ENCODE measurements around the gene POLE. TPM values are rescaled to one million over a fixed set of nuclear protein-coding genes. Genes with fewer than 3 reads are reported as not detected.

Gene POLE
- total RNA-seq, 2 donors from 2014 or later: 125 to 154 TPM

DNA sequence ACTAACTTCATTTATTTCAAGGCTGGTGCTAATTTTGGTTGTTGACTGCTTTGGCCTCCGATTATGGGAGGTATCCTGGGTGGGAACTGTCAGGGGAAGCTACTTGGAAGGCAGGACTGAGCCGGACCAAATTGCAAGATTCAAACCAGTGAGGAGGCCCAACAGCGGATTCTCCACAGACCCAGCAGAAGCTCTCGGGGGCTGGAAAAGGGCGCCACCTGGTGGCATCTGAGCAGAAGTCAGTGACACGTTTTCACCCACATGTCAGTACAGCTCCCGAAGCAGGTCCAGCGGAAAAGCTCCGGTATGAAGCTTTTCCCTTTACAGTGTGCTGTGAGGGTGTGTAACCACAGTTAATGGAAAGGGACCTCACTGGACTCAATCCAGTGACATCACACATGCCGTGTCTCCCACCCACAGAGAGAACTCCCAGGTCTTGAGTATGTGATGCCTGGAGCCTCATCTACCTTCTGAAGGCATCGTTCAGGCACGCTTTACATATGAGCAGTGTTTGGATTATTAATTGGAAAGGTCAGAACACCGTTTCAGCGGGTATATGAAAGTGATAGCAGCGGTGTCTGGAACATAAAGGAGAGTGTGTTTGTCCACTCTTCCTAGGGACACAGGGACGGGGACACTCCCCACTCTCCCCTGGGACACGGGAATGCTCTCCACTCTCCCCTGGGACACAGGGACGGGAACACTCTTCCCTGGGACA, 72.1 kb downstream of the POLE start:
- no peak overlapping the region for H3K4me3 Mint-ChIP-seq
- H3K4me1 Mint-ChIP-seq: peaks cover 16% of the 10 kb centered on the region
- peak; percentile 84 for ATAC-seq (replicated peaks)
- H3K27me3 Mint-ChIP-seq: peaks cover 26% of the 10 kb centered on the region
- H3K27ac Mint-ChIP-seq: no peak overlapping the region
- no peaks in the 10 kb centered on the region for H3K9me3 Mint-ChIP-seq
- H3K36me3 Mint-ChIP-seq (ENCODE audit: low read depth): peaks cover 9% of the 10 kb centered on the region

DNA sequence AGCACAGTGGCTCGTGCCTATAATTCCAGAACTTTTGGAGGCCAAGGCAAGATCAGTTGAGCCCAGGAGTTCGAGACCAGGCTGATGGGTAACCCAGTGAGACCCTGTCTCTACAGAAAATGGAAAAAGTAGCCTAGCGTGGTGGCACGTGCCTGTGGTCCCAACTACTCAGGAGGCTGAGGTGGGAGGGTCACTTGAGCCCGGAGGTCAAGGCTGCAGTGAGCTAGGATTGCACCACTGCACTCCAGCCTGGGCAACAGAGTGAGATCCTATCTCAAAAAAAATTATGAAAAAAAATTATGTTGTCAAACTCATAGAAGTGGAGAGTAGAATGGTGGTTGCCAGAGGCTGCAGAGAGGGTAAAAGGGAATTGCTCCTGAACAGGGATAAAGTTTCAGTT, 73.1 kb downstream of the POLE start:
- Mint-ChIP-seq H3K4me3 (no peak overlapping the region), H3K4me1 (peaks cover 16% of the 10 kb centered on the region), H3K9me3 (no peaks in the 10 kb centered on the region), H3K36me3 (ENCODE audit: low read depth) (peaks cover 9% of the 10 kb centered on the region), H3K27ac (no peak overlapping the region), H3K27me3 (peaks cover 30% of the 10 kb centered on the region)
- ATAC-seq (replicated peaks): no peak

DNA sequence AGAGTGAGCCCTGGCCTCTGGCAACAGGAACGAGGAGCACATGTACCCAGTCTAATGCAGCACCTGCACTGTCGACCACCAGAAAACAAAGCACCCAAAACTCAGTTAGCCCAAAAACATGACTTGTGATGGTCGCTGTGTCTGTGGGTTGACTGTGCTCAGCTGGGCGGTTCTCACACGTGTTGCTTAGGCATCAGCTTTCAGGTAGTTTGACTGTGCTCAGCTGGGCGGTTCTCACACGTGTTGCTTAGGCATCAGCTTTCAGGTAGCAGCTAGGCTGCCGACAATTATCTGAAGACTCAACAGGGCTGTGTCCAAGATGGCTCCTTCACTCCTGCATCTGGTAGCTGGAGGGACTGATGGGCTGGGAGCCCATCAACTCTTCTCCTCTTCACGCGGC, 75.5 kb downstream of the POLE start:
- Mint-ChIP-seq H3K4me3 (no peak overlapping the region), H3K4me1 (peaks cover 10% of the 10 kb centered on the region), H3K27me3 (peaks cover 36% of the 10 kb centered on the region), H3K36me3 (ENCODE audit: low read depth) (no peaks in the 10 kb centered on the region), H3K9me3 (no peaks in the 10 kb centered on the region), H3K27ac (no peak overlapping the region)
- no peak for ATAC-seq (replicated peaks)

DNA sequence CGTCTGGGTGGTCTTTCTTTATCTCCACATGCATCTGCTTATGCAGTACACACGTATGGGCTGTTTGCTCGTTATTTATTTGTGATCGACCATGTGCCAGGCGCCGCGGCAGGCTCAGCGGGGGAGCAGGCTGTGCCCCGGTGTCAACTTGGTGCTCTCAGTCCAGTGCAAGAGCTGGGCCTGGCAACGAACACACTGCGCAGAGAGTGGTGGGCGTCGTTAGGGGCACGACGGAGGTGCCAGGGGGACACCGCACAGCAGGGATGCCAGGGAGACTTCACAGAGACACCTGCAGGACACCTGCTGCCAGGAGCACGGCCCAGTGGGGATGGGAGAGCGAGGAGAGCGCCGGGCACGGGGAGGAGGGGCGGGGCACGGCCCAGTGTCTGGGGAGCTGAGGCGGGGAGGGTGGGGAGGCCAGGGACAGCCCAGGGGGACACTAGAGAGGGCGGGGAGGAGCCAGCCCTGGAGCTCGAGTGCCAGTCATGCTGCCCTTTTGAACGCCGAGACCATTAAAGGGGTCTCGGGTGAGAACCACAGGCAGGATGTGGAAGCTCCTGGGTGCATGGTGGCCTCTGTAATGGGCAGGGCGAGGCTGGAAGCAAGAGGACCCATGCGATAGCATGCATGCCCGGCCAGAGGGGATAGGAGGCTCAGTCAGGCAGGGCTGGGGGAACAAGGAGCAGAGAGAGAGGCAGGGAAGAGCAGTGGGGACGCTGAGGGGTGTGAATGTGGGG, 76.1 kb downstream of the POLE start:
- Mint-ChIP-seq H3K27me3 (peaks cover 39% of the 10 kb centered on the region), H3K9me3 (no peaks in the 10 kb centered on the region), H3K27ac (no peak overlapping the region), H3K36me3 (ENCODE audit: low read depth) (no peaks in the 10 kb centered on the region), H3K4me1 (peaks cover 10% of the 10 kb centered on the region), H3K4me3 (peak overlapping the region; percentile 42)
- ATAC-seq (replicated peaks): no peak

DNA sequence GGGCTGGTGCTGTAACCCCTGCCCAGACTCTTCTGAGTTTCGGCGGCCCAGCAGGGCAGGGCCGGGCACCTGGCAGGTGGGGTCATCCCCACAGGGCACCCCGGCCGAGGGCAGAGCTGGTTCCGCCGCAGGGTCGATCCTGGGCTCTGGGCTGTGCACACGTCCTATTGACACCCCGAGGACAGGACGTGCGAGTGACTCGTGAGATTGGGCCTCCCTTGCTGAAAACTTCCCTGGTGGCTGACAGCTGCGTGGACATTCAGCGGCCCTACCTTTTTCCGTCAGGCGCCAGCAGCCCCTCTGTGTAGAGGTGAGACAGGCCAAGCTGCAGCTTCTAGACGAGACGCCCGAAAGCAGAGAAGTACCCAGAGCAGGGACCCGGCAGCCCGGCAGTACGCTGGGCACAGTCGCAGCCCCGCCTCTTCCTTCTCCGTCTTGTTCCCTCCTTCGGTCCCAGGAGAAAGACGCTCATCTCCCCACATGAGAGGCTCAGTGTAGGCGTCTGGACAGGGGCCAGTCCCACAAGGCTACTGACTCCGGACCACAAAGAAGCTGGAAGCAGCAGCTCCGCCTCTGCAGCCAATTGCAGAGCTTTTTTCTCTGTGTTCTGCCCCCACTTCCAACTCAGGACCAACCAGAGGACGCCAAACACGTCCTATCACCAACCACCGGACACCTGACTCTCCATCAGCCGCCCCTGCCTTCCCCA, 76.9 kb downstream of the POLE start, which contains the start of gene LRCOL1:
TSS of gene LRCOL1 (minus strand) at position 532 of the 709 bp plus-strand sequence. CDS start 4,331 bp downstream, outside the sequence.
- Mint-ChIP-seq H3K36me3 (ENCODE audit: low read depth) (no peaks in the 10 kb centered on the region), H3K4me3 (peak within 1 kb of the TSS; percentile 42), H3K4me1 (peaks cover 10% of the 10 kb centered on the region), H3K9me3 (no peaks in the 10 kb centered on the region), H3K27ac (no peak within 1 kb of the TSS), H3K27me3 (peaks cover 35% of the 10 kb centered on the region)
- peak; percentile 13 for ATAC-seq (replicated peaks)

DNA sequence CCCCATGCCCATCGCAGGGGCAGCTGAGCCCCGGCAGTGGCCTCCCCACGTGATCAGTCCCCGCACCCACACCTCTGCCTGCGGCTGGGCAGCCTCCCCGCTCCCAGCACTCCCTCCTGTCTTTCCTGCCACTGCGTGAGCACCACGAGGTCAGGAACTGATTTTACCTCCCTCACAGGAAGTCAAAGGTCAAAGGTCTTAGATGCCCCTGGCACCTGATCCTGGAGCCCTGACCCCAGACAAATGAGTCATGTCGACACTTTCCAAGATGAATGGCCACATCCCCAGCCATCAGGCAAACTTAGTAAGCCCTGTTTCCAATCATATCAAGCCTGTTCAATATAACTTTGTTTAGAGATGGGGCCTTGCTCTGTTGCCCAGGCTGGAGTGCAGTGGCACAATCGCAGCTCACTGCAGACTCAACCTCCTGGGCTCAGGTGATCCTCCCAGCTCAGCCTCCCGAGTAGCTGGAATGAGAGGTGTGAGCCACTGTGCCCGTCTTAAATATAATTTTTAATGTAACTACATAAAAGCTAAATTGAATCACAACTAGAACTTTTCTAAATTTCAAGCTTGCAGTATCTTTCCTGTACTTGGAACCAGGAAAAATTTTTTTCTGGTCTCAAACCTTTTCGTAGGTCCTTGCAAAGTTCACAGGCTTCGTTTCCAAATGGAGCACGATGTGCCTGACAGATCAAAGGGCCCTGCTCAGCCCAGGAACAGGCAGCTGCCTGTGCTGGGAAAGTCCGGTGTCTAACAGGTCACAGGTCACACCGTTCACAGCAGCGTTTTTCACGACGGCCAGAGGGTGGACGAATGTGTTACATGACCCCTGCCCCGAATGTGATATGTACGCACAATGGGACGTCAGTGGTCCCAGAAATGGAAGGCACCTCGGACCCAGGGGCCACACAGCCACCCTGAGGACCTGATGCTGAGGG, 78.6 kb downstream of the POLE start:
- no peaks in the 10 kb centered on the region for H3K9me3 Mint-ChIP-seq

DNA sequence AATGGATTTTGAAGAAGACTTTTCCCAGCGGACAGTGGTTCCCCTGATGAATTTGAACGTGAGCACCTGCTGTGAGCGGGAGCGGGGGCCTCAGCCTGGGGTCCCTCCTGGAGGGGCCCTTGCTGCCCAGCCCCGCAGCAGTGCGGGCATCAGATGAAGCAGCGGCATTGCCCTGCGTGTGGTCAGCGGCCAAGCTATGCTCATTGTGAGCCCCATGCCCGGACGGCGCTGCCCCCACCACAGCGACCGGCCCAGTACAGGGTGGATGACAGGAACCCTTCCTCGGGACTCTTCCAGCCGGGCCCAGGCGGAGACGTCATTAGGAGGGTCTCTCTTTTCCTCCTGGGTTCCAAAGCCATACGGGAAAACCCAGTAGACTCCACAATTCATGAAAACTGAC, 80.2 kb downstream of the POLE start:
- no peaks in the 10 kb centered on the region for H3K36me3 Mint-ChIP-seq (ENCODE audit: low read depth)
- no peaks in the 10 kb centered on the region for H3K9me3 Mint-ChIP-seq
- no peak overlapping the region for H3K4me3 Mint-ChIP-seq
- peaks cover 6% of the 10 kb centered on the region for H3K4me1 Mint-ChIP-seq
- peaks cover 43% of the 10 kb centered on the region for H3K27me3 Mint-ChIP-seq
- ATAC-seq (replicated peaks): no peak
- H3K27ac Mint-ChIP-seq: no peak overlapping the region

More for the DNA sequence above, 78.6 kb downstream of the POLE start:
- peaks cover 6% of the 10 kb centered on the region for H3K4me1 Mint-ChIP-seq
- H3K27ac Mint-ChIP-seq: no peak overlapping the region
- no peak overlapping the region for H3K4me3 Mint-ChIP-seq
- peaks cover 35% of the 10 kb centered on the region for H3K27me3 Mint-ChIP-seq
- no peak for ATAC-seq (replicated peaks)
- H3K36me3 Mint-ChIP-seq (ENCODE audit: low read depth): no peaks in the 10 kb centered on the region

DNA sequence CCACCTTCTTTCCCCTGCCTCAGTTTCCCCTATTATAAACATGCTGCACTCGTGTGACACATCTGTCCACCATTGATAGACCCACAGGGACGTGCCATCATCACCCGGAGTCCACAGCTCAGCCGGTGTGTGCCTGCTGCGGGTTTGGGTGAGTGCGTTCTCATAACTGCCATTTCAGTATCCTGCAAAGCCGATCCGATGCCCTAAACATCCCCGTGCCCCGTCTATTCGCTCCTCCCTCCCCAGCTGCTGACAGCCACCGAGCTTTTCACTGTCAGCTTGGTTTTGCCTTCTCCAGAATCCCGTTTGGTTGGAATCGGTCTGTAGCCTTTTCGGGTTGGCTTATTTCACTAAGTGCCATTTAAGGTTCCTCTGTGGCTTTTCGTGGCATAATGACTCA, 80.7 kb downstream of the POLE start:
- Mint-ChIP-seq H3K27me3 (peaks cover 45% of the 10 kb centered on the region), H3K4me1 (peaks cover 6% of the 10 kb centered on the region), H3K9me3 (no peaks in the 10 kb centered on the region), H3K27ac (no peak overlapping the region), H3K36me3 (ENCODE audit: low read depth) (no peaks in the 10 kb centered on the region), H3K4me3 (no peak overlapping the region)
- ATAC-seq (replicated peaks): no peak

DNA sequence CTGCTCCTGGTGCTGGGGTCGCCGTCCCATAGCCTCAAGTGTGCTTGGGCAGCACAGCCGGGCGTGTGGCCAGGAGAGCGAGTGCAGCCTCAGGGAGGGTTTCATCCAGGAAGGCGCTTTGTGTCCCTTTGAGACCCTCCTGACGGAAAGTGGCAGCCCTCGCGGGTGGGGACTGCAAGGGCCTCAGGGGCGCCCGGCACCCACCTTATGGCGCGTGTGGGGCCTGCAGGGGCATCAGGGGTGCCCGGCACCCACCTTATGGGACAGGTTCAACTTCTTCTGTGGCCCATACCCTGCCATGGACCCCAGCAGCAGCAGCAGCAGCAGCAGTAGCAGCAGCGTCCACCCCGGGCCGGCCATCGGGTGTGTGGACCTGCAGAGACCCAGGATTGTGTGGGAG, 81.2 kb downstream of the POLE start:
- no peak overlapping the region for H3K4me3 Mint-ChIP-seq
- peaks cover 6% of the 10 kb centered on the region for H3K4me1 Mint-ChIP-seq
- no peaks in the 10 kb centered on the region for H3K36me3 Mint-ChIP-seq (ENCODE audit: low read depth)
- no peak for ATAC-seq (replicated peaks)
- H3K27me3 Mint-ChIP-seq: peaks cover 45% of the 10 kb centered on the region
- H3K9me3 Mint-ChIP-seq: no peaks in the 10 kb centered on the region
- H3K27ac Mint-ChIP-seq: no peak overlapping the region

DNA sequence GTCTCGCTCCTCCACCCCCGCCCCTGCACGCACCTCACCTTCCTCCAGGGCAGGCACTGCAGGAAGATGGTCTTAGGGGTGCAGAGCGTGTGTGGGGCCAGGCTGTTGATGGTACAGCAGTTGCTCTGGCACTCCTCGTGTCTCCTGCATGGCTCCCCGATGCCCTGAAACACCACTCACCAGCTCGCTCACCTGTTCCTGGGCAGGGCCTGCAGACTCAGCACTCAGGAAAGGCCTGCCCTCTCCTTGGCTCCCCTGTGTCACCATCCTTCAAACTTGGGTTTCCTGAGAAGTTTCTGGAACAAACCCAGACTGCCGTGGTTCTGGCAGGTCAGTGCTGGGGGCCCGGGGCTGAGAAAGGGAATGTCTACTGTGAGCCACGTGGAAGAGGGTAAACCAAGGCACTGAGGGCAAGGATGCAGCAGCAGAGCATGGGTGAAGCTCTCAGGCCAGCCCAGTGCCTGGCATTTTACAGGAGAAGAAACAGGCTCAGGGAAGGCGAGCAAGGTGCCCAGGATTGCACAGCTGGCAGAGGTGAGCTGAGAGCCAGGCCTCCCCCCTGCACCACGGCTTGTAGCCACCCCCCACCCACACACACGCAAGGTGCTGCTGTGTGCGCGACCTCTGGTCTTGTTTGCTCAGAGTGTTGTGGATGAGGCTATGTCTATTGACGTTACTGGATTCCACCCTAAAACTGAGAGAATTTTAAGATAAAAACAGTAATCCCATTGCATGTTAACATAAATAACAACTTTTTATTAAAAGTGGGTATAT, 82.3 kb downstream of the POLE start:
- H3K4me1 Mint-ChIP-seq: no peaks in the 10 kb centered on the region
- no peak overlapping the region for H3K27ac Mint-ChIP-seq
- no peaks in the 10 kb centered on the region for H3K36me3 Mint-ChIP-seq (ENCODE audit: low read depth)
- ATAC-seq (replicated peaks): no peak
- H3K9me3 Mint-ChIP-seq: no peaks in the 10 kb centered on the region
- no peak overlapping the region for H3K4me3 Mint-ChIP-seq
- H3K27me3 Mint-ChIP-seq: peaks cover 39% of the 10 kb centered on the region

DNA sequence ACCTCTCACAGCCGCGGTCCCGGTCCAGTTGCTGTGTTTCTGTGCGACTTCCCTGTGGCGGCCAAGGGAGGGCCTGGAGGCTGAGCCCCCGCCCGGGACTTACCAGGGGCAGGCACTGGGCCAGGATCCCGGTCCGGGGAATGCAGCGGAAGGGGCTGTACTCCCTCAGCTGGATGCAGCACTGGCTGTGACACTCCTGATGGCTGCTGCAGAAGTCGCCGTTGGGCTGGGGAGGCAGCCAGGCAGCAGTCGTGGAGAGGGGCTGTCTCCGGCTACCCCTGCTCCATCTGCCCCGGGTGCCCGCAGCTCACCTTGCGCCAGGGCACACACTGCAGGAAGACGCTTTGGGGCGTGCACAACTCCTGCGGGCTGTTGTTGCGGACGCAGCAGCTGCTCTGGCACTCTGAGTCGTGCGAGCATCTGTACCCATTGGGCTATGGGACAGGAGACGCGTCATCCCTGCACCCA, 83.0 kb downstream of the POLE start:
- Mint-ChIP-seq H3K9me3 (no peaks in the 10 kb centered on the region), H3K4me3 (no peak overlapping the region), H3K27me3 (peaks cover 36% of the 10 kb centered on the region), H3K36me3 (ENCODE audit: low read depth) (no peaks in the 10 kb centered on the region), H3K4me1 (no peaks in the 10 kb centered on the region), H3K27ac (no peak overlapping the region)
- no peak for ATAC-seq (replicated peaks)

DNA sequence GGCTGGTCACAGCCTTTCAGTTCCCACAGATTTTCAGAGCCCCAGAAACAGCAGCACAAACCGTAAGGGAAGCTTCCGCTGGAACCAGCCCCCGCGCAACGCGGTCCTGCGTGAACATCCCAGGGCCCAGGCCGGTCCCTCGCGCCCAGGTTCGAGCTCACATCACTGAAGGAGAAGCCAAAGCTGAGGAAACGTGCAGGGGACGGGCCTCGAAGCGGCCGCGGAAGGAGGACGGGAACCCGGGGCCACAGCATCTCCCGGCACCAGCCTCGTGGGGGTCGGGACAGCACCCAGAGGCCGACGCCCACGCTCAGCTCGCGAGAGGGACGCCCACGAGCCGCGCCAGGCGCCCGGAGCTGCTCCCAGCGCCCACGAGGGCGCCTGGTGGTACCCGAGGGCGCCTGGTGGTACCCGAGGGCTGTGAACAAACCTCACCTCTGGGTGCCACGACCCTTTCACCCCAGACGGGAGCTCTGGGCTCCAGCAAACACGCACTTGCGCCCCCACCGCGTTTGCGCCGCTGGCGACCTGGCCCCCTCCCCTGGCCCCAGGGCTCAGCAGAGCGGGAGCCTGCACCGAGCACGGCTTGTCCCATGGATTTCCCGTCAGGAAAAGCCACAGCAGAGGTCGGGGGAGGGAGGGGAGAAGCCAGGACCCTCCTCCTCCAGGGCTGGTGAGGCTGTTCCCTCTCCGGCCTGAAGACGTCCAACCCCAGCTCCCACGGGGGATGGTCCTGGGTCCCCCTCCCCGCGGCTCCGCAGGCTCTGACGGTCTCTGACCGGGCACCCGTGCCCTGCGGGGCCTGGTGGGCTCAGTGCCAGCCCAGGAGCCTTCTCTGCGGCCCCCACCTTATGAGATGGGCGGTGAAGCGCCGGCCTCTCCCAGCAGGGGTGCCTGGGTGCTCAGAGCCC, 83.6 kb downstream of the POLE start:
- Mint-ChIP-seq H3K36me3 (ENCODE audit: low read depth) (no peaks in the 10 kb centered on the region), H3K27ac (no peak overlapping the region), H3K27me3 (peaks cover 33% of the 10 kb centered on the region), H3K4me3 (no peak overlapping the region), H3K9me3 (no peaks in the 10 kb centered on the region), H3K4me1 (peaks cover 3% of the 10 kb centered on the region)
- no peak for ATAC-seq (replicated peaks)
